GOT3 (cell line): ENCODE results near the gene TJAP1.

Source experiments
- DNase-seq: peaks from one replicate; lab custom pipeline; 2025; ENCODE audit warnings: mixed read lengths; lab: John Stamatoyannopoulos, UW

TJAP1 gene

GRCh38 chr6:43505718-43506117 is 28.3 kb downstream of the TJAP1 start:
- DNase-seq = no peak

GRCh38 chr6:43506171-43506570 is 28.8 kb downstream of the TJAP1 start:
- DNase-seq = no peak

DNA sequence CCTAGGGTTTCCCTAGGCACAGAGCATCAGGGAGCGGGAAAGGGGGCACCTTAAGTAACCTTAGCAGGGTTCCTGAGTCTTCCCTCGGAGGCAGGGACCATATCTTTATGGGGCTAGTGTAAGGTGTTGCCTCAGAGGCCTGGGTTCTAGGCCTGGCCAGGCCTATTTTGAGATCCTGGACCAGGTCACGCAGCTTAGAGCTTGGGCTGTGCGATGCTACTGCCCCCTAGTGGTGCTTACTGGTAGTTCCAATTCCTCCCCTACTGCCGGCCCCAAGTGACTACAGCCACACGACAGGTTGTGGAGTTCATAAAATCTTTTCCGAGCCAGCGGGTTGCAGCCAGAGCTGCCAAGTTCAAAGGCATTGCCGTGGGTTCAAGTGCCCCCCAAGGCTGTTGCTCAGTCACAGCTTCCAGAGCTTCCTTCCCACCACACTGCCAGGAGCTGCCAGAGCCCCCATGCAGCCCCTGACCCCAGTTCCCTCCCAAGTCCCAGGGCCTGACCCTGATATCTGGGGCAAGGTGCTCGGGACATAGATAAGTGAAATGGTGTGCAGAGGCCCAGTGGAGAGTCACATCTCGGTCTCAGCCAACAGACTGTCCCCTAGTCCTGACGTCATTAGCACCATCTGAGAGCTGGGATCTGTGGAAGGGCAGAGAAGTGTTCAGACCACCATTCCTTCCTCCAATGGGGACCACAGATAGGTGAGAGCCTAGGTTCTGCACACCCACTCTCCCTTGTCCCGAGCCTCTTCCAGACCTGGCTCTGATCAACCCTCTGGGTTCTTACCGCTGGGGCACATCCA is 29.5 kb downstream of the TJAP1 start:
- DNase-seq = peak; percentile 11

DNA sequence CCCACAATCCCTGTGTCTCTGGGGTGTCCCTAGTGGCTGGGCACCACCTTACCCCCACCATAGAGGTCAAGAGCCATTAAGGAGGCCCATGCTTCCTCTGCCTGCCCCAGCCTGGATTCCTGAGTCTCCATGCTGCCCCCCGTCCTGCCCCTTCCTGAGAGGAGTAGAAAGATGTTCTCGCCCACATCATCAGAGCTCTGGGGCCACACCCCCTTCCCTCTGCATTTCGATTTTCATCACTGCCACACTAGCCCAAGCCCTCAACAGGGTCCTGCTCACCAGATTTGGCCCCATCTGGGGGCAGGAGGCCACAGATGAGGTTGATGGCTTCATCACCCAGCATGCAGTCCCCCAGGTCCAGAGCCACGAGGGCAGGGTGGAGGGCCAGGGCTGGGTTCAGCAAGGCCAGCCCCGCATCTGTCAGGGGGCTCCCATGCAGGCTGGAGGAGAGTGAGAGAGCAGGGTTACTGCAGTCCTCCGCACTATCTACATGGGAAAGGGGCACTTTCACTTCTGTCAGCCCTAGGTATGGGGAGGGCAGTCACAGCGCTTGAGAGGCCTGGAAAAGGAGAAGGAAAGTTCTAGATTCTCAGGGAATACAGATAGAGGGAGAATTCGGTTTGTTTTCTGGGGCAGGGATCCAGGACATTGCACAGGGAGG is 31.2 kb downstream of the TJAP1 start:
- DNase-seq = no peak

- no peak for DNase-seq
Observed at GRCh38 chr6:43509142-43509983, 32.0 kb downstream of the TJAP1 start.

- peak; percentile 83 for DNase-seq
Observed at GRCh38 chr6:43509984-43510826, 32.8 kb downstream of the TJAP1 start, which contains the start of gene LRRC73. LRRC73 (minus strand) TSS chr6:43510346; CDS start chr6:43509785, 561 bp downstream.

GRCh38 chr6:43510827-43511163 is 33.4 kb downstream of the TJAP1 start:
- no peak for DNase-seq

GRCh38 chr6:43511824-43512415 is 34.5 kb downstream of the TJAP1 start:
- DNase-seq = no peak

- DNase-seq = no peak
Observed at GRCh38 chr6:43515808-43516207, 38.4 kb downstream of the TJAP1 start.

GRCh38 chr6:43516367-43516696 is 39.0 kb downstream of the TJAP1 start:
- no peak for DNase-seq

DNA sequence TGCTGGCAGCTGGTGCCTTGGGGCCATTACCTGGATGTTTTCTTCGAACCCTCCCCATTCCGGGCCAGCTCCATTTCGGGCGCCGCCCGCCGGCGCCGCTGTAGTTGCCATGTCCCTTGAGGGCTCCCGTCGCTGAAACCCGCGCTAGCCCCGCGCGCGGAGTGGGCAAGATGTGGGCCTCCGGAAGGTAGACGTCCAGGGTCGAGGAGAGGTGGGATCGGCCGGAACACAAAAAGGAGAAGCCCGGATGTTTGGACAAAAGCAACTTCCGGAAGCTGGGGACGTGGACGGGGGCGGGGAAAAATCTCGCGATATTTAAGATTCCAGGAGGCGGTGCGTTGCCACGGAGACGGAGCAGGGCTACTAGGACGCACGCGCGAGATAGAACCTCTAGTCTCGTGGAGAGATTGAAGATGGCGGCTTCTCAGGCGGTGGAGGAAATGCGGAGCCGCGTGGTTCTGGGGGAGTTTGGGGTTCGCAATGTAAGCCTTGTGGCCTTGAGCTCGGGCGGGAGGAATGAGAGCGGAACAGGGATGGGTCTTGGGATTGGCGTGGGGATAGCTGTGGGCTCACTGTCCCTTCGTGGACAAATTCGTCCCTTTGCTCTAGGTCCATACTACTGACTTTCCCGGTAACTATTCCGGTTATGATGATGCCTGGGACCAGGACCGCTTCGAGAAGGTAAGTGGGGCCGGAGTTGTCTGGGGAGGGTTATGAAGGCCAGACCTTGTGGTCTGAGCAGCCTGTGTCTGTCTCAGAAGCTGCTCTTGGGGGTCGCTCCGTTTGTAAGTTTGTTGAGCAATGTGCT is 39.5 kb downstream of the TJAP1 start, which contains the start of the genes POLR1C and YIPF3:
Gene POLR1C (plus strand): TSS at position 393 of the 808 bp plus-strand sequence. CDS start 21 bp downstream, at position 414.
Gene YIPF3 (minus strand): TSS at position 230 of the 808 bp plus-strand sequence. CDS start 119 bp downstream, at position 111.
- DNase-seq = peak; percentile 88

- no peak for DNase-seq
Observed at GRCh38 chr6:43517505-43518357, 40.4 kb downstream of the TJAP1 start.

DNA sequence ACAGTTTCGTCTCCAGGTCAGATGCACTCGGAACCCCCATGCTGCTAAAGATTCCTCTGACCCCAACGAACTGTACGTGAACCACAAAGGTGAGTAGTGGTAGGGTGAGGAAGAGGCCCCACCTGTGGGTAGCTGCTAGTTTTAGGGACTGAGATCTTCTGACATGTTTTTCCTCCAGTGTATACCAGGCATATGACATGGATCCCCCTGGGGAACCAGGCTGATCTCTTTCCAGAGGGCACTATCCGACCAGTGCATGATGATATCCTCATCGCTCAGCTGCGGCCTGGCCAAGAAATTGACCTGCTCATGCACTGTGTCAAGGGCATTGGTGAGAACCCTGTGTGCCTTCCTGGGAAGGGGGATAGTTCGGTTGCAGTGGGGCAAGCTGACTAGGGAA is 42.7 kb downstream of the TJAP1 start:
- no peak for DNase-seq

- no peak for DNase-seq
Observed at GRCh38 chr6:43521836-43522235, 44.5 kb downstream of the TJAP1 start.

GRCh38 chr6:43522547-43523261 is 45.3 kb downstream of the TJAP1 start:
- DNase-seq = no peak

DNA sequence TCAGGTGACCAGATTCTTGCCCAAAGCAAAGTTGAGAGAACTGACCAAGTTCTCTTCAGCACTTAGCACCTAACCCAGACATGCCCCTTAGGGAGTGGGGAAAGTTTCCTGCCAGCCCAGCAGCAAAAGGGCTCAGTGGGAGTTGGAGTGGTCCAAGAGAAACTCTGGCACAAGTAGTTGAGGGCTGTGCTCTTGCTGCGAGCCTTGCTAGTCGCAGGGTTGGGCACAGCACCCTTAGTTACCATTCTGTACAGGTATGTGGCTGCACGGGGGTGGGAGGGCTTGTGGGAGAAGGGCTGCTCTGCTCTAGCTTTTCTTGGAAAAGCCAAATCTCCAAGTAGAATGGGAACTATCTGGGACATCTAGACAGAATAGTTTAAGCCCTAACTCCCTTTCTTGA is 45.9 kb downstream of the TJAP1 start:
- DNase-seq = no peak

DNA sequence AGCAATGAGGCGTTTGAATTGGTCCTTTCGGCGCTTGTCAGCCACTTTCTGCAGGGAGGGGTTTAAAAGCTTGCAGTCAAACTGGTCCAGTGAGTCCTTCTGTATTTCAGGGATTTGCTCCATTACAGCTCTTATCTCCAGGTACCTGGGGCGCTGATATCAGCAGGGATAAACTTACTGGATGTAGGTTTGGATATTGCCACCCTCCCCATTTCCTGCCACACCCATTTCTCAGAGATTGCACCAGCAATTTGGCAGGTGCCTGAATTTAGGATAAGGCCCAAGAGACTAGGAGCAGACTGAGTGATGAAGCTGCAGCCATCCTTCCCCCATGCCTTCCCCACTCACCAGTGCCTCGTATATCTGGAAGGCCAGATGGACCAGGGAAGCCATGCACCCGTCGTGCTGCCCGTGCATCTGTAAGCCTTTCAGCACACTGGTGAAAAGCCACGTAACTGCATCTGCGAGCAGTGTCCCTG is 47.2 kb downstream of the TJAP1 start:
- DNase-seq = no peak

DNA sequence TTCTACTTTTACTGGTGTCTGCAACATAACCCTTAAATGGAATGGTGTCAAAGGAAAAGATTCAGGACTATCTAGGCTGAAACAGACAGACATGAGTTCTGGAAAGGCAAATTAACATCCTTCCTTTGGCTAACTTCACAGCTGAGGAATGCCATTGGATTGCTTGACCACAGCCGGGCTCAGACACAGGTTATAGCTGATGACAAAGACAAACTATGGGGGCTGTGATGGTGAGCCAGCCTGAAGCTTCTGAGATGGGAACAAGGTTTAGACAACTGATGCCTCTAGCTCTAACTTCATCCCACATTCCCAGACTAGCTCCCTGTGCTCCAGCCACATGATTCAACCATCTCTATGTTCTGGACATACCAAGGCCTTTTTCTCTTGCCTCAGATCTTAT is 54.8 kb downstream of the TJAP1 start:
- DNase-seq = no peak
